HTR-8/SVneo (cell line): ENCODE measurements around the gene CTR9.

Experiments
- DNase-seq: peaks from one replicate; pipeline ENCODE4 v3.0.0; 2011; ENCODE audit warnings: low spot score, mixed read lengths; ENCODE audit not compliant: insufficient read length
- FAIRE-seq: peaks from 2 replicates; lab custom pipeline; 2011; peaks lifted over from hg19 to GRCh38; lab: Jason Lieb, UNC

The CTR9 gene

DNA sequence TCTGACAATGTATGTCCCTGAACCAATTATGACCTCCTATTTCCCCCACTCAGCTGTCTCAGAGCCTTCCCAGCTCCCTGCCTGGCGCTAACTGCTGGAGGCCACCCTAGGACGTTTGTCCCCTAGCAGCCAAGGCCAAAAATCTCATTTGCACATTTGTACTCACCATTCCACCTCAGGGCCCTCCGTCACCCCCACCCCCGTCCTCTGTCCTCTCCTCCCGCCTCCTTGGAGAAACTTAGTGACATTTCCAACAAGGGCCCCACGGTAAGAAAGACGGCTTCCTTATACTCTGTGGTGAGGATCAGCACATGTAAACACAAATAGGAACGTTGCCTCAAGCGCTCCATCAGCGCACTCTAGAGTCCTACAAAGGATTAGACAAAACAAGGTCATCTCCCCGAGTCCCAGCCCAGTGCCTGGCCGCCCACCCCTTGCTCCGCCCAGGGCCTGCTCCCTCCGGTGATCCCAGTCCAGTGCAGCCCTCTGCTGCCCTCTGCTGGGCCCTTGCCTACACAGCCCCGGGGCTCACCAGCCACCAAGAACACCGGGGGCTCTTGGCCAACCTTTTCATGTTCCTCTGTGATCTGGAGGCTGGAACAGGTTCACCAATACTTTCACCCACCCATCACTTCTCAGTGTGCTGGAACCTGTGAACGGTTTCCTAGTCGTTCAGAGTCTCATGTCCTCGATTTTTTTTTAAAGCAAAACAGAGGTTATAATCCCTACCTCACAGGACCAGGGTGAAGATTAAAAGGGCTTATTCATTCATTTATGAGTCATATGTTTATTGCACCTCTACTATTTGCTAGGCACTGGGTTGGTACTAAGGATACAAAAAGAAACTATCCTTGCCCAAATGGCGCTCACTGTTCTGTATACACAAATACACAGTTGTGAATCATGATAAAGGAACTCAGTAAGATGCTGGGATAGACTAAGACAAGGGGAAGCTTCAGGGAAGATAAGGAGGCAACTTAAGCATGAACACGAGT, 15.3 kb upstream of the CTR9 start:
- DNase-seq = peak; percentile 93
- peak; percentile 65 for FAIRE-seq

DNA sequence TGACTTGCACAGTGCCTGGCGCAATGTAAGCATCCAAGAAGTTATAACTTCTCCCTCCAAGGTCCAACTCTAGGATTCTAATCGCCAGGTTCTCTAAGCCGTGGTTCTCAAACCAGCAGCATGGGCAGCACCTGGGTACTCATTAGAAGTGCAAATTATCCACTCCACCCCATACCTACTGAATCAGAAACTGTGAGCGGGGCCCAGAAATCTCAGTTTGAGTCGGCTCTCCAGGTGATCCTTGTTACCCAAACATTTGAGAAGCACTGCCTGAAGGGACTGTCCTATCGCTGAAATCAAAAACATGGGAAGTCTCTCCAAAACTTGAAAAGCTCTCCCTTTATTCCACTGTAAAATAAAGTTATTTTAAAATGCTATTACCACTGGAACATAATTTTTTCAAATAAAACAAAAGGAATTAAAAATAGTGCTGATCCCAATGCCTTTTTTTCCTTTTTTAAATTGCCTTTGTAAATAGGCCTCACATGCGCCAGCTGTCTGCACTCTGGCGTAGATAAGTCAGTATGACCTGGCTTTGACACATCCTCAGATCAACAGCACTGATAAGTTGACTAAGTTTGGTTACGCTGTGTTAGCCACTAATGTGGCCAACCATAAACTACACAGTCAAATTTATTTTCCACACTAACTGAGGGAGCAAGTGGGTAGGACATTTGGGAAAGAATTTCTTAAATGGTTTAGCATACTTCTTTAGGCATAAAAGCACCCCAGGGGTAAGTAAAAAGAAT, 8.4 kb upstream of the CTR9 start:
- FAIRE-seq (no peak), DNase-seq (no peak)

DNA sequence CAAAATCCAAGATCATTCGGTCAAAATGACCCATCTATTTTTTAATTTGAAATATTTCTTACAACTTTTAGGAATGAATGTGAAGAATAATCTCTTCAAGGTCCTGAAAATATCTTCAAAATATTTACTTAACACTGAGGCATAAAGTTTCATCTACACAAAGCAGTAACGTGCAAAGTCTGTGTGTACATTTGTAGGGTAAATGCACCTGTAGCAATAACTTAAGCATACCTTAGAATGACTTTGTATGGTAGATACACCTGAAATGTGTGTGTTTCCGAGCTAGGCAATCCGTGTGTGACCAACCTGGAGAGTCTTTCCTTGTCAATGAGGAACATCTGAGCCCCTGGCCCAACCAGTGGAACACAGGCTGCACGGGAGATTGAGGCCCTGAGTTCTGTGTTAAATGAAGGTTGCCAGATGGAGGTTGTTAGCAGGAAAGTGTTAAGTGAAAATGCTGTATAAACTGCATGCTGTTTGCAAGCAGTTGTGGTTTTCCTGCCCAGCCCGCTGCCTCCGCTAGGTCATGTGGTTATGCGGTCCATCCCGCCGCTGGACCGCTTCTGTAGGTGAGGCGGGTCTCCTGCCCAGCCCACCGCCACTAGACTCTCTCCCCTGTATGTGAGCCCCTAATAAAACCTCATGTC, 7.6 kb upstream of the CTR9 start:
- FAIRE-seq = no peak
- no peak for DNase-seq

DNA sequence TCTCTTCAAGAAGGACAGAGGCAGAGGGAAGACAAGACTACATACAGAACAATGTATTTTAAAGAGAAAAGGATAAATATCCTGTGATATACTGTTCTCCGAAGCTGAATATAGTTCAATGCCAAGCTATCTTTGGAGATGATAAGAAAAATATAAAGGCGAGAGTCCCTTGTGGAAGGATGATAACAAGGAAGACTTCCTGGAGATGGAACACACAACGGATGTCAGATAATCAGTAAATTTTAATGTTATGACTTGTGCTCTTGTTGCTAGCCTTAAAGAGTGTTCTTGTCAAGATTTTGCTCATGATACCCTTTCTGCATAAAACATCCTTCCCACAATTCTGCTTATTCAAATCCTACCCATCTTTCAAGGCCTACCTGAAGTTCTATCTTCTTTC, 6.8 kb upstream of the CTR9 start:
- FAIRE-seq = no peak

DNA sequence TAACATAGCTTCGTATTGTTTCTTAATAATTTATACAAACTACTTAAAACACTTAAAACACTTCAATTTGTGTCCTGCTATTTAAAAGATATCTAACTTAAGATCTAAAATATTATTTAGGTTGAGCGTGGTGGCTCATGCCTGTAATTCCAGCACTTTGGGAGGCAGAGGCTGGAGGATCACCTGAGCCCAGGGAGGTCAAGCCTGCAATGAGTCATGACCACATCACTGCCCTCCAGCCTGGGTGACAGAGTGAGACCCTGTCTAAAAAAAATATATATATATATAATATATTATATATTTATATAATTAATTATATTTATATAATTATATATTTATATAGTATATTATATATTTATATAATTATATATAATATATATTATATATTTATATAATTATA, 4.2 kb upstream of the CTR9 start:
- DNase-seq = no peak
- no peak for FAIRE-seq

More for the DNA sequence above, 6.8 kb upstream of the CTR9 start:
- no peak for DNase-seq

DNA sequence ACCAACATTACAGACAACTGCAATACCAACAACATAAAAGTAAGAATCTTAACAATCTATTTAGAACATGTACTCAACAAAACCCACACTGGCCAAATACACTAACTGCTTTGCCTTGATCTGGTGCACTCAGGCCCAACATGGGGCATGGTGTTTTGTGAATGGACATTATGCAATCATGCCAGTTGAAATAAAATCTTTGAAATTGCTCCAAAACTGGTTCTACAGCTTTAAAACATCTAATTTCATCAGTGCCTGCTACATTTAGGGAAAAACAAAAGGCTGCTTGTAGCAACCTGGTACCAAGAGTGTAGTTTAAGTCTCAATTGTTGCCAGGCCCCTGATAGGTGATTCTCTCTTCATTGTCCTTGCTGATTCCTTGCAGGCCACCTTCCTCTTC, 3.3 kb upstream of the CTR9 start:
- DNase-seq (no peak), FAIRE-seq (no peak)

DNA sequence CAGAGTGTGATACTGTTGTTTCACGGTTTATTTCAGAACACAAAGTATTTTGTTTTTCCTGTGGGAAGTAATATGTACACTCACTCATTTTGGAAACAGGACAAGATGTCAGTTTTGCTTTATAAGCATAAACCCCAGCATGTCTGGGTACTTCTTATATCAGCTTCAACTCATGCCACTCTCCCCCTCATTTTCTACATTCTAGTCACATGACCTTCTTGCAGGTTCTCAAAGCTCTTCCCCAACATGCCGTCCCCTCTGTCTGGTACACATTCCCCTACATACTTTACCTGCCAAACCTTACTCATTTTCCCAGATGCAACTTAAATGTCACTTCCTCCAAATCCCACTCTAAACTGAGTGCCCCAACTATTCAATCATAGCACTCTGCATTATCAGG, 1.6 kb upstream of the CTR9 start:
- FAIRE-seq (no peak), DNase-seq (no peak)

DNA sequence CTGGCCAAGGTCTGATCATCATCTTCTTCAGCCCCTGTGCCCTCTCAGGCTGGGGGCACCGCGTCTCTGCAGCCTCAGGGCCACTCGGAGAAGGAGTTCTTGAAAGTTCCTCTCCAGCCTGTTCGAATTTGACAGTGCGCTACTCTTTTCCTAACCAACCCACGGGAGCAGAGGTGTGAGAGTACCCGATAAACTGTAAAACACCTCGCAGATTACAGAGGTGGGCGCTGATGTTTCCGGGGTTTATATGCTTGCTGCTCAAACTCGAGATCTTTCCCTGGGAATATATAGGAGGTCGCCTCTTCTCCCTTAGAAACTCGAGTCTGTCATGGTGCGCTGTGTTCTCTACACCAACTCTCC, 515 bp downstream of the CTR9 start:
- DNase-seq = no peak
- FAIRE-seq = no peak

DNA sequence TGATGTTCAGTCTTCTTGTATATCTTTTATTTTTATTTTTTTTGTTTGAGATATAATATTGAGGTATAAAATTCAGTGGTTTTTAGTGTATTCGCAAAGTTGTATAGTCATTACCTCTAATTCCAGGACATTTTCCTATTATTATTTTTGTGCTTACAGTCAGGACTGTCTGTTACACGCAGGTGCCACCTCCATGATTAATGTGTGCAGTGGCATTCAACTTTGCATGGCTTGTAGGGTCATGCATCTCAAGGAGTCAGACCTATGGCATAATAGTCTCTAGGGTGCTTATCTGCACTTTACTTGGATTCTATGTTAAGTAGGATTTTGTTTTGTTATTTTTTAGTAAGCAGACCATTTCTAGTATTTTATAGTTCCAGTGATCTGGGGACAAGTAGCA, 1.0 kb downstream of the CTR9 start:
- DNase-seq = no peak

DNA sequence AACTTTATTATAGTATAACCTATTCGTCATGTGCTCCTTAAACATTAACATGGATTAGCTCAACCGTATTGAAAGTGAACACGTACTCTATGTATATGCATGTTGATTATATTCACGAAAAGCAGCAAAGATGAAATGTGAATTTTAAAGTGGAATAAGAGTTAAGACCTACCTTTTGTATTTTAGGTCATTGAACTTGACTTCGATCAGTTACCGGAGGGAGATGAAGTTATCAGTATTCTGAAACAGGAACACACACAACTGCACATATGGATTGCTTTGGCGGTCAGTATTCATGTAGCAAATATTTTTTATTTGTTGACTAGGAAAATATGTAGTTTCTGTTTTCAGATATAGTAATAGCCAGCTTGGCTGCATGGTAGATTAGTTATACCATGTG, 1.4 kb downstream of the CTR9 start:
- FAIRE-seq (no peak), DNase-seq (no peak)

More for the DNA sequence above, 1.0 kb downstream of the CTR9 start:
- no peak for FAIRE-seq

DNA sequence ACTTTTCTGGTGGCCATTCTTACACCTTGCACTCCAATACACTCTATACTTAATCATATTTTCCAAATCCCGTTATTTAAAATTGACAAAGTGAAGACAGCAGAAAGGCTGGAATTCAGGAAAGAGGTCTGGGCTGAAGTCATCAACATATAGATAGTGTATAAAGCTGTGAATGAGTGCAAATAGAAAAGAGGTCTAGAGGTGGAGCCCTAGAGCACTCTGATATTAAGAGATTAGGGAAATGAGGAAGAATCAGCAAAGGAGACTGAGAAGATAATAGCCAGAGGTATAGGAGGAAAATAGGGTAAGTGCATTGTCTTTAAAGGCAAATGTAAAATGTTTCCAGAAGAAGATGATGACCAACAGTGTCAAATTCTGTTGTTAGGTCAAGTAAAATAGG, 7.9 kb downstream of the CTR9 start:
- DNase-seq (no peak), FAIRE-seq (peak; percentile 26)

DNA sequence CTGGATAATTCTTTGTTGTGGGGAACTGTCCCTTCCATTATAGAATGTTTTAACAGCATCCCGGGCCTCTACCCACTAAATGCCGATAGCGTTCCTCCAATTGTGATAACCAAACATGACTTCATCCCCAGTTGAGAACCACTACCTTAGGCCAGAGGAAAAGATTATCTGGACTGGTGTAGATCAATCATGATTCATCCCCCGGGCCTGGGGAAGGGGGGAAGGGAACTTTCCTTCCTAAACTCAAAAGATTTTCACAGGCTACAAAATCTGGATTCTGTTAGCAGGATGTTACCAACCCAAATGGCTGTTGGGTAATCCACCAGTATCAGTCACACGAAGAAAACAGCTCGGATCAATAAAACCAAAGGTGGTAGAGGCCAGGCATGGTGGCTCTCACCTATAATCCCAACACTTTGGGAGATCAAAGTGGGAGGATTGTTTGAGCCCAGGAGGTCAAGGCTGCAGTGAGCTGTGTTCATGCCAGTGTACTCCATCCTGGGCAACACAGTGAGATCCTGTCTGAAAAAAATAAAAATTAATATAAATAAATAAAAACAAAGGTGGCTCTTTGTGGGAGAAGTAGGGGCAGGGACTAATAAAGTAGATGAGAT, 10.1 kb downstream of the CTR9 start:
- FAIRE-seq (no peak), DNase-seq (no peak)

DNA sequence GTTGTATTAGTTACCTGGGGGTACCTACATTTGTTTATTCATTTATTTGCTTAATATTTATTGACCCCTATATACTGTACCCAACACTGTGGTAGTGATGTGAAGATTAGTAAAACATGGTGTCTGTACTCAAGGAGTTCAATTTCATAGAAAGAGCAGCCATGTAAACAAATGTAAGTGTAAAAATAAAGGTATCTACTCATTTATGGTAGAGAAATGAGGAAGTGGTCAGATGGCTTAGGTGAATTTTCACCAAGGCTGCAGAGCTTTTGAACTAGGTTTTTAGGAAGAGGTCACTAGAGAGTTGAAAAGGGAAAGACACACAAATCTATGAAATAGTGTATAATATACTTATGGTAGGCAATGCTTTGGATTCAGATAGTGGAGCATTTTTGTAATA, 11.1 kb downstream of the CTR9 start:
- DNase-seq (no peak), FAIRE-seq (no peak)

DNA sequence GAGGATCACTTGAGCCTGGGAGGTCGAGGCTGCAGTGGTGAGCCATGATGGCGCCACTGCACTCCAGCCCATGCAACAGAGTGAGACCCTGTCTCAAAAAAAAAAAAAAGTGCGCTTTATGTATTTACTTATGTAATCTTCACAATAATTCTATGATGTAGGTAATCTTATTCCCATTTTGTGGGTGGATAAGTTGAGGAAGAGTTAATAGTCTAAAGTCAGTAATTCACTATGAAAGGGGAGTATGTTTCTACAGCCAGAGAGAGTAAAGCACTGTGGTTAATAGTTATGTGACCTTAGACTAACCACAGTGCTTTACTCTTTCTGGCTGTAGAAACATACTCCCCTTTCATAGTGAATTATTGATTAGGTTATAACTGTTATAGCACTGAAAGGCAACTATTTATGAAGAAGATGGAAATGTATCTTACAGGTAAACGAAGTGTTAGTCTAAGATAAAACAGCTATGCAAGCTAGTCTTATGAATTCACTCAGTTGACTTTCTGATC, 11.9 kb downstream of the CTR9 start:
- no peak for FAIRE-seq
- no peak for DNase-seq

DNA sequence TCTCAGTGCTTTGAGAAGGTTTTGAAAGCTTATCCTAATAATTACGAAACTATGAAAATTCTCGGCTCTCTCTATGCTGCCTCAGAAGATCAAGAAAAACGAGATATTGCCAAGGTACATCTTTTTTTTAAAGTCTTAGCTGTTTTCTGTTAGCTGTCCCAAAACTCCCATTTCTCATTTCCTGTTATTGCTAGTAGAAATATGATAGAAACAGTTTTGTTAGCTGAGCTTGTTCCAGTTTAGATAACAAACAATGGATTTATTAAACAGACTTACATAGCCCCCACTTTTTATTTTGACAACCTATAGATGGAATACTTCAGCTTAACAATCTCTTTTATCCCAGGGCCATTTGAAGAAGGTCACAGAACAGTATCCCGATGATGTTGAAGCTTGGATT, 12.7 kb downstream of the CTR9 start:
- FAIRE-seq = no peak

DNA sequence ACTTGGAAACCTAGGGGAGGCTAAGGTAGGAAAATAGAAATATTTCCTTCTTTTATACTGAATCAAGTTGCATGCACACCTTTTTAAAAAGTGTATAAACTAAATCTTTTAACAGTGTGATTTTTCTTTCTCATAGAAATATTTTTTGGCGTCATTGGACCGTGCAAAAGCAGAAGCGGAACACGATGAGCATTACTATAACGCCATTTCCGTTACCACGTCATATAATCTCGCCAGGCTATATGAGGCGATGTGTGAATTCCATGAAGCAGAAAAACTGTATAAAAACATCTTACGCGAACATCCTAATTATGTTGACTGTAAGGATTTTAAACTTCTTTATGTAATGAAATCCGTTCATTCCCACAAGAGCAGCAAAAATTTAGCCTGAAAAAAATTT, 13.4 kb downstream of the CTR9 start:
- no peak for FAIRE-seq

More for the DNA sequence above, 12.7 kb downstream of the CTR9 start:
- DNase-seq = no peak

DNA sequence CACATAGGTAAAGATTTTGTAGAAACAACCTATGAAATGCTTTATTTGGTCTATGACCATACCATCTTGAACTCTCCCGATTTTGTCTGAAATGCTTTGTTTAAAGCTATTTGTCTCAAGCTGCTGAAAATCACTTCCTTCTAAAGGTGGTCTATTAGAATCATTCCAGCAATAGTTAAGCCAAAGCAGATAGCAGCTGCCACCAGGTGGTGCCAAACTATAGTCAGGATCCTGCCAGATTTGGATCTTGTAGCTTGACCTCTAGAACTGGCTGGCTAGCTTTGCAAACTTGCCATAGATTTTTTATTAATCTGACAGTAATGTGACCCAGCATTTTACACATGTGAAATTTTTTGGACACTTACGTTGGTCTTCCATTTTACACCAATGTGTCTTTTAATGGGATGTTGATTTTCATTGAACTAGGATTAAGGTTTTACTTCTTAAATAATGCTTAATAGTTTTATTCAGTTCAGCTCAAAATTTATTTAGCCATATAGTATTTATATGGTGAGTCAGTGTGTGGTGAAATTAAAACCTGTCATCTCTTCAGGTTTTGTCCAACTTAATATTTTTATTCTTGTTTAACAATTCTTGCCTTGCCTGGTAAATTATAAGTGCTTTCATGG, 19.7 kb downstream of the CTR9 start:
- no peak for FAIRE-seq
- peak; percentile 50 for DNase-seq

More for the DNA sequence above, 13.4 kb downstream of the CTR9 start:
- DNase-seq = no peak

DNA sequence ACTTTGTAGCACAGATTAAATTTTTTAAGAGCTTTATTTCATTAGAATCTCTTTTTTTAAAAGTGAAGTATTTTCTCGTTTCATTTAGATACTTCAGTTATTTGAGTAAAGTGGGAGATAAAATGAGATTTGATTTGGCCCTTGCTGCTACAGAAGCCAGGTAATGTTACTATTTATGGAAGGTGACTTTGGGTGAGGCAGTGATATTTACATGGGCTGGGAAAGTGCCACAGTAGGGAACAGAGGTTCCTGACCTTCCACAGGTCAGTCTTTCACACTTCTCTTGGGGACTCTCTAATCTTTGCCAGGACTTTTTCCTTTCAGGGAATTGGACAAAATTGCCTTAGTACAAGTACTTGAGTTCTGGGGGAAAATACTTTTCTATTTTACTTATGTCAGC, 20.4 kb downstream of the CTR9 start:
- DNase-seq (no peak), FAIRE-seq (no peak)

DNA sequence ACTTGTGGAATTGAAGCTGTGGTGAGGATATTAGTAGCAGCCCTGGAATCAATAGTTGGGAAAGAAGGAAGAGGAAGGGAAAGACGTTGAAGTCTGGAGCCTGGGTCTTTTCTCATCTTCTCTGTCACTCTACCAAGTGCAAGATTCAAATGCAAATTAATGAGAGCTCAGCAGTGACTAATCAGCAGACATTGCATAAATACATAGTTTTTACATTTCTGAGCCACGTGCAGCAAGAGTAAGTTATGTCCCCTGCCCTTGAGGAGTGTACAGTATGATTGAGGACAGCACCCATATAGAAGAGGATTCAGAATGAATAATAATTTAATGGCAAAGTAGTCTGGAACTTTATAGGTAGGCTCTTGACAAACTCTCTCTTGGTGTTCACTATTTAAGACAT, 23.8 kb downstream of the CTR9 start:
- DNase-seq (no peak), FAIRE-seq (no peak)

DNA sequence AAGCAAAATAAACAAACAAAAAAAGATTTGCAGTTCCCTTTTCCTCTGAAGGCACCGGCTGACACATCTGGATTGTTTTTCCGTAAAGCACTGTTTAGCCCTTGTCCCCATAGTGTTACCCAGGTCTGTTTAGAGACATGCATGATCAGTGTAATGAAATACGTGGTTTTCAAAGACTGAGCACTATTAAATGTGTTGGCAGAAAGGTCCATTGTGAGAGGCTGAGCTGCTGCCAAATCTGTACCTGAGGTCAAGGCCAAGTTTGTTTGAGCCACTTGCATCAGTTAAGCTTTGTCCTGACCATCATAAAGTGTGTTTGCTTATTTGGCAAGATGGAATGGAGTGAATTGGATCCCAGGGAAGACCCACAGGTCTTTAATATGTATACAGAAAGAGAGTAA, 26.3 kb downstream of the CTR9 start:
- FAIRE-seq (no peak), DNase-seq (no peak)
